Measurements from ENCODE around the gene VAT1. TPM values are rescaled to one million over a fixed set of nuclear protein-coding genes. Genes with fewer than 3 reads are reported as not detected.

Gene VAT1
- total RNA-seq, 1 experiment from 2014 or later, result 262 TPM

- no peak; the same call in 2 of the 3 replicates for TF ChIP-seq CTCF (conservative IDR thresholded peaks at IDR 0.05)
- Histone ChIP-seq H2BK120ac (ENCODE audit: low read depth, low read length, poor library complexity, severe bottlenecking) (no peak within 1 kb of the TSS), H3K9me3 (ENCODE audit: control insufficient read depth, low read depth, low read length) (no peaks in the 10 kb centered on the region), H2BK5ac (ENCODE audit: insufficient read length, low read length) (no peak within 1 kb of the TSS), H3K56ac (ENCODE audit: insufficient read length, low read depth, low read length) (no peak within 1 kb of the TSS), H3T11ph (ENCODE audit: low read length) (no peak within 1 kb of the TSS), H3K23ac (ENCODE audit: insufficient read length, low read depth, low read length) (no peak within 1 kb of the TSS), H3K9ac (ENCODE audit: extremely low read depth, insufficient read length, low read length) (peak within 1 kb of the TSS; percentile 20), H2BK15ac (ENCODE audit: low read depth, low read length) (no peak within 1 kb of the TSS), H3K18ac (ENCODE audit: insufficient read length, low read depth, low read length) (no peak within 1 kb of the TSS), H2BK20ac (ENCODE audit: low read depth, low read length, poor library complexity, severe bottlenecking) (no peak within 1 kb of the TSS), H4K5ac (ENCODE audit: insufficient read length, low read depth, low read length) (no peak within 1 kb of the TSS), H2AFZ (ENCODE audit: low read length) (no peak within 1 kb of the TSS), H3K4me2 (ENCODE audit: insufficient read depth, insufficient read length, low read length) (peak within 1 kb of the TSS; percentile 42), H3K27ac (ENCODE audit: insufficient read length, low read depth, low read length) (no peak within 1 kb of the TSS), H2AK5ac (ENCODE audit: insufficient read length, low read length) (no peak within 1 kb of the TSS), H3K23me2 (ENCODE audit: insufficient read length, low read depth, low read length, poor library complexity, severe bottlenecking) (no peaks in the 10 kb centered on the region), H3K79me1 (ENCODE audit: insufficient read depth, low read depth, low read length, poor library complexity, severe bottlenecking) (no peaks in the 10 kb centered on the region), H2BK12ac (ENCODE audit: insufficient read length, low read depth, low read length) (no peak within 1 kb of the TSS), H4K8ac (replicated peaks; ENCODE audit: insufficient read length, low read depth, low read length) (no peak within 1 kb of the TSS), H3K4me1 (ENCODE audit: insufficient read depth, low read length) (no peaks in the 10 kb centered on the region), H3K79me2 (ENCODE audit: insufficient read depth, low read length) (no peaks in the 10 kb centered on the region), H4K91ac (ENCODE audit: insufficient read length, low read depth, low read length) (no peak within 1 kb of the TSS), H3K14ac (ENCODE audit: insufficient read depth, low read length) (no peak within 1 kb of the TSS), H3K27me3 (ENCODE audit: insufficient read depth, low read length) (no peaks in the 10 kb centered on the region), H4K20me1 (ENCODE audit: control insufficient read depth, insufficient read depth, insufficient read length) (no peaks in the 10 kb centered on the region), H3K4ac (ENCODE audit: low read depth, low read length) (no peak within 1 kb of the TSS)
- Mint-ChIP-seq H3K4me3 (peak within 1 kb of the TSS; percentile 58 to 76), H3K4me1 (peaks cover 7 to 8% of the 10 kb centered on the region in 2 experiments), H3K9me3 (no peaks in the 10 kb centered on the region), H3K27me3 (ENCODE audit: low read depth) (no peaks in the 10 kb centered on the region), H3K36me3 (ENCODE audit: insufficient read depth in 1 of 3, low read depth in 3 of 3) (peaks cover 9 to 39% (median 20%) of the 10 kb centered on the region in 3 experiments), H3K27ac (peak within 1 kb of the TSS; percentile 84 to 98 (median 87))
- peak; percentile 88 for DNase-seq
- no CpG with 5 or more reads among the region's 18 CpGs for WGBS (ENCODE audit: extremely low coverage, insufficient read length, low lambda C conversion rate)
Measured at GRCh38 chr17:43006639-43007551, 15.3 kb downstream of the VAT1 start, which contains the start of gene IFI35. TSS of gene IFI35 (plus strand) at chr17:43006784. CDS start at chr17:43006948, 164 bp downstream.

Data from H9 (cell line).